Caco-2 (cell line): ENCODE results near the gene SARS2. TPM values are rescaled to one million over a fixed set of nuclear protein-coding genes. Genes with fewer than 3 reads are reported as not detected.
A peak's percentile ranks its signal among the peaks of the same experiment; 100 is the strongest.

ENCODE experiments used
- BruUV-seq: library from RNA; stranded (reverse); fragments of 400-500 nt; replicated peaks from 2 replicates; lab custom pipeline; 2021; lab: Mats Ljungman, UMichigan
- CTCF ChIA-PET: fragments of 300-600 bp; sonication (Branson Sonifier 250); formaldehyde crosslinking; loops from one replicate; lab custom pipeline; 2022; ENCODE audit warnings: antibody characterized with exemption; lab: Charles Lee
- POLR2A ChIA-PET: fragments of 300-600 bp; sonication (Branson Sonifier 250); formaldehyde crosslinking; loops from one replicate; lab custom pipeline; 2022; ENCODE audit warnings: antibody characterized with exemption; lab: Charles Lee
- DNase-seq, 2 experiments: peaks; one replicate each; pipeline versions ENCODE4 v3.0.0 to v3.0.0-alpha.2; 2020 to 2022
- H3K27me3 ChIP-seq: replicated peaks from 2 replicates; pipeline ENCODE4 v1.6.0; 2011; ENCODE audit warnings: low read length; ENCODE audit not compliant: control insufficient read depth, insufficient read depth
- H3K36me3 ChIP-seq: 2 replicates; pipeline ENCODE4 v1.5.1; 2011; ENCODE audit warnings: low read length; ENCODE audit not compliant: control insufficient read depth, insufficient read depth
- H3K4me1 ChIP-seq: fragments of 250-450 bp; sonication (Bioruptor Pico); 2 replicates; pipeline ENCODE4 v1.5.1; 2020; ENCODE audit warnings: mild to moderate bottlenecking
- H3K4me3 ChIP-seq: 2 replicates; pipeline ENCODE4 v1.5.1; 2011; ENCODE audit warnings: low read depth, mild to moderate bottlenecking, control low read depth, low read length
- H3K9me3 ChIP-seq: fragments of 250-450 bp; sonication (Bioruptor Pico); 2 replicates; pipeline ENCODE4 v1.5.1; 2020; ENCODE audit warnings: mild to moderate bottlenecking, moderate library complexity
- H3K27ac Mint-ChIP-seq: one replicate; pipeline ENCODE4 v1.8.0; 2022; ENCODE audit warnings: mixed read lengths; ENCODE audit not compliant: unreplicated experiment
- H3K27me3 Mint-ChIP-seq: one replicate; pipeline ENCODE4 v1.8.0; 2022; ENCODE audit warnings: mixed read lengths; ENCODE audit not compliant: insufficient read depth, unreplicated experiment
- H3K36me3 Mint-ChIP-seq: one replicate; pipeline ENCODE4 v1.8.0; 2022; ENCODE audit warnings: mild to moderate bottlenecking, mixed read lengths; ENCODE audit not compliant: insufficient read depth, unreplicated experiment
- H3K4me1 Mint-ChIP-seq: one replicate; pipeline ENCODE4 v1.8.0; 2022; ENCODE audit warnings: low read depth, mixed read lengths; ENCODE audit not compliant: unreplicated experiment
- H3K4me3 Mint-ChIP-seq: one replicate; pipeline ENCODE4 v1.8.0; 2022; ENCODE audit warnings: mild to moderate bottlenecking, moderate library complexity, mixed read lengths; ENCODE audit not compliant: unreplicated experiment
- H3K9me3 Mint-ChIP-seq: one replicate; pipeline ENCODE4 v1.8.0; 2022; ENCODE audit warnings: mixed read lengths; ENCODE audit not compliant: unreplicated experiment
- CTCF ChIP-seq, 2 experiments: fragments of 200-600 bp in 1 of 2; IDR thresholded peaks; 1 replicate in 1 of 2; 2 replicates in 1 of 2; pipeline versions ENCODE4 v1.5.1 to v1.8.0; 2011 to 2022; ENCODE audit warnings: antibody characterized with exemption in 1 of 2, control low read depth in 1 of 2, inconsistent platforms in 1 of 2, low read depth in 1 of 2, low read length in 1 of 2, mild to moderate bottlenecking in 1 of 2, moderate library complexity in 1 of 2; ENCODE audit not compliant: insufficient read depth in 1 of 2, severe bottlenecking in 1 of 2, unreplicated experiment in 1 of 2
- intact Hi-C: fragments of 100-400 bp; cut with micrococcal nuclease; formaldehyde crosslinking; loops from one replicate; pipeline ENCODE4 v1.10.0; 2022; ENCODE audit not compliant: unreplicated experiment
- total RNA-seq: library from RNA; stranded (reverse); gene quantifications from 2 replicates; pipeline ENCODE4 v1.2.3, GENCODE V29; 2022

The SARS2 gene
- total RNA-seq, 1 experiment from 2014 or later: 66.6 TPM

GRCh38 chr19:38953677-38954076 is 23.1 kb upstream of the SARS2 start:
- Histone ChIP-seq H3K4me3 (no peak overlapping the region), H3K36me3 (no peaks in the 10 kb centered on the region; the same call in none of the 2 replicates), H3K9me3 (no peaks in the 10 kb centered on the region), H3K27me3 (no peaks in the 10 kb centered on the region), H3K4me1 (peaks cover 18% of the 10 kb centered on the region)
- no TSS peak for BruUV-seq
- H3K27ac Mint-ChIP-seq: no peak overlapping the region
- ChIA-PET POLR2A (no interaction called here), CTCF (interaction anchor here (0.6 to 2.0 kb wide), 3 partner anchors 23 to 460 kb away, joined by 3 to 8 read pairs (median 3); partner anchors contain the start of genes MRPS12 and SARS2)
- no peaks in the 10 kb centered on the region for H3K27me3 Mint-ChIP-seq
- TF ChIP-seq CTCF (IDR thresholded peaks at IDR 0.05; ENCODE audit: insufficient read depth in 1 of 2, low read depth in 1 of 2, low read length in 1 of 2, severe bottlenecking in 1 of 2, unreplicated experiment in 1 of 2): no peak
- no peak for DNase-seq
- intact Hi-C loops: no loop called here
- H3K36me3 Mint-ChIP-seq: peaks cover 27% of the 10 kb centered on the region
- H3K4me1 Mint-ChIP-seq: peaks cover 19% of the 10 kb centered on the region
- no peaks in the 10 kb centered on the region for H3K9me3 Mint-ChIP-seq
- H3K4me3 Mint-ChIP-seq: no peak overlapping the region

- ChIA-PET POLR2A (interaction anchor here (0.6 to 1.5 kb wide), 2 partner anchors 22 to 100 kb away, joined by 6 to 7 read pairs; partner anchors contain the start of genes MRPS12 and SARS2), CTCF (interaction anchor here (1.0 to 2.0 kb wide), 3 partner anchors 10 to 23 kb away, joined by 3 to 10 read pairs (median 8); partner anchors contain the start of genes FBXO17, MRPS12 and SARS2)
- Mint-ChIP-seq H3K27ac (peak overlapping the region; percentile 45), H3K9me3 (no peaks in the 10 kb centered on the region), H3K36me3 (peaks cover 27% of the 10 kb centered on the region), H3K4me3 (peak overlapping the region; percentile 13), H3K4me1 (peaks cover 19% of the 10 kb centered on the region), H3K27me3 (no peaks in the 10 kb centered on the region)
- Histone ChIP-seq H3K4me3 (no peak overlapping the region), H3K36me3 (no peaks in the 10 kb centered on the region; the same call in none of the 2 replicates), H3K4me1 (peaks cover 18% of the 10 kb centered on the region), H3K9me3 (no peaks in the 10 kb centered on the region), H3K27me3 (no peaks in the 10 kb centered on the region)
- peak; percentile 58 to 65 for DNase-seq
- intact Hi-C loops: loop anchor here (1.0 kb wide), 1 partner anchor 22 kb away; the partner anchor contains the start of genes MRPS12 and SARS2
- no TSS peak for BruUV-seq
- peak; percentile 26 to 39 for TF ChIP-seq CTCF (IDR thresholded peaks at IDR 0.05; ENCODE audit: insufficient read depth in 1 of 2, low read depth in 1 of 2, low read length in 1 of 2, severe bottlenecking in 1 of 2, unreplicated experiment in 1 of 2)
Measured at GRCh38 chr19:38952395-38953165, 22.0 kb upstream of the SARS2 start.

GRCh38 chr19:38951187-38951586 is 20.6 kb upstream of the SARS2 start:
- no TSS peak for BruUV-seq
- no peak overlapping the region for H3K27ac Mint-ChIP-seq
- POLR2A ChIA-PET: no interaction called here
- CTCF ChIA-PET: no interaction called here
- no peaks in the 10 kb centered on the region for H3K9me3 ChIP-seq
- H3K4me3 ChIP-seq: no peak overlapping the region
- DNase-seq: no peak
- peaks cover 2% of the 10 kb centered on the region; the same call in 1 of the 2 replicates for H3K36me3 ChIP-seq
- H3K4me1 Mint-ChIP-seq: peaks cover 19% of the 10 kb centered on the region
- TF ChIP-seq CTCF (IDR thresholded peaks at IDR 0.05; ENCODE audit: insufficient read depth in 1 of 2, low read depth in 1 of 2, low read length in 1 of 2, severe bottlenecking in 1 of 2, unreplicated experiment in 1 of 2): no peak
- no peaks in the 10 kb centered on the region for H3K27me3 Mint-ChIP-seq
- intact Hi-C loops: no loop called here
- peaks cover 18% of the 10 kb centered on the region for H3K4me1 ChIP-seq
- H3K9me3 Mint-ChIP-seq: no peaks in the 10 kb centered on the region
- H3K36me3 Mint-ChIP-seq: peaks cover 39% of the 10 kb centered on the region
- no peaks in the 10 kb centered on the region for H3K27me3 ChIP-seq
- no peak overlapping the region for H3K4me3 Mint-ChIP-seq
